Kidney capillary endothelial cell (primary cell): ENCODE data around the gene SGK2.

Source experiments
- DNase-seq: peaks from one replicate; pipeline ENCODE4 v3.0.0-alpha.2; 2018; ENCODE audit warnings: low spot score

Gene SGK2

DNA sequence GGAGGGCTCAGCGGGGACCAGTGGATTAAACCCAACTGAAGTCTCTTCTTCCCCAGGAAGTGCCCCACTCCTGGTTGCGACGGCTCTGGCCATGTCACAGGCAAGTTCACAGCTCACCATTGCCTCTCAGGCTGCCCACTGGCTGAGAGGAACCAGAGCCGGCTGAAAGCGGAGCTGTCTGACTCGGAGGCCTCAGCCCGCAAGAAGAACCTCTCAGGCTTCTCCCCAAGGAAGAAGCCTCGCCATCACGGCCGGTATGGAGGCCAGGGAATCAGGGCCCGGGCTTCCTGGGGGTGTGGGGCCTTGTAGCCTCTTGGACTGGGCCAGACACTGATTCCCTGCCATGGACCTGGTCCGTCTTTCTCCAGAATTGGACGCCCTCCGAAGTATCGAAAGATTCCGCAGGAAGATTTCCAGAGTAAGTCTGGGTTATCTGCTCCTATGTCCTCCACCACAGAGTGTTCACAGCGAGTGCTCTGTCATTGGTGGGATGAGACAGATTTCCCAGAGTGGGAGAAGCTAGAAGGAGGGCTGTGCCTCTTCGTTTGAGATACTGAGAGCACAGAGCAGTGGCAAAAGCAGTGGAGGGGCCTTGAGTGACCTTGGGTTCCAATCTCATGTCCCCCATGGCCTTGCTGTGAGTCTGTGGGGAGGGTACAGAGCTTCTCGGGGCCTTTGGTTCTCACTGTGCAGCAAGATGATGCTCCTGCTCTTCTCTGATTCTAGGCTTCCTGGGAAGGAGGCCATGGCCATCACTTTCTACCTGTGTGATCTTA lies 22.6 kb upstream of the SGK2 start:
- DNase-seq: no peak

DNA sequence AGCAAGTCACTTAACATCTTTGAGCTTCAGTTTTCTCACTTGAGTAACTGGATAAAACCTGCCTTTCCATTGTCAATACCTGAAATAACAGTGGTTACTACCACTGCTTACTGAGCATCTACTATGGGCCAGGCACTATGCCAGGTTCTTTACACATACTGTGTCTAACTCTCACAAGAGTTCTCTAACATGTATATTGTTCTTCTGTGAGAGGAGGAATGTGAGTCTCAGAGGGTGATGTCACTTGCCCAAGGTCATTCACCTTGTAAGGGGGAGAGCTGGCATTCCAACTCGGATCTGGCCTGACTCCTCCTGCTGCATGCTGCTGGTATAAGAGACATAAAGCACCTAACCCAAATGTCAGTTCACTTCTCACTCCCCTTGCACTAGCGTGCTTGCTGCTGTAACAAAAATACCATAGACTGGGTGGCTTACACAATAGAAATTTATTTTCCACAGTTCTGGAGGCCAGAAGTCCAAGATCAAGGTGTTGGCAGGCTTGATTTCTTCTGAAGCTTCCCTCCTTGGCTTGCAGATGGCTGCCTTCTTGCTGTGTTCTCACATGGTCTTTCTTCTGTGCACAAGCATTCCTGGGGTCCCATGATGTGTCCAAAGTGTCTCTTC lies 21.9 kb upstream of the SGK2 start:
- DNase-seq: no peak

DNA sequence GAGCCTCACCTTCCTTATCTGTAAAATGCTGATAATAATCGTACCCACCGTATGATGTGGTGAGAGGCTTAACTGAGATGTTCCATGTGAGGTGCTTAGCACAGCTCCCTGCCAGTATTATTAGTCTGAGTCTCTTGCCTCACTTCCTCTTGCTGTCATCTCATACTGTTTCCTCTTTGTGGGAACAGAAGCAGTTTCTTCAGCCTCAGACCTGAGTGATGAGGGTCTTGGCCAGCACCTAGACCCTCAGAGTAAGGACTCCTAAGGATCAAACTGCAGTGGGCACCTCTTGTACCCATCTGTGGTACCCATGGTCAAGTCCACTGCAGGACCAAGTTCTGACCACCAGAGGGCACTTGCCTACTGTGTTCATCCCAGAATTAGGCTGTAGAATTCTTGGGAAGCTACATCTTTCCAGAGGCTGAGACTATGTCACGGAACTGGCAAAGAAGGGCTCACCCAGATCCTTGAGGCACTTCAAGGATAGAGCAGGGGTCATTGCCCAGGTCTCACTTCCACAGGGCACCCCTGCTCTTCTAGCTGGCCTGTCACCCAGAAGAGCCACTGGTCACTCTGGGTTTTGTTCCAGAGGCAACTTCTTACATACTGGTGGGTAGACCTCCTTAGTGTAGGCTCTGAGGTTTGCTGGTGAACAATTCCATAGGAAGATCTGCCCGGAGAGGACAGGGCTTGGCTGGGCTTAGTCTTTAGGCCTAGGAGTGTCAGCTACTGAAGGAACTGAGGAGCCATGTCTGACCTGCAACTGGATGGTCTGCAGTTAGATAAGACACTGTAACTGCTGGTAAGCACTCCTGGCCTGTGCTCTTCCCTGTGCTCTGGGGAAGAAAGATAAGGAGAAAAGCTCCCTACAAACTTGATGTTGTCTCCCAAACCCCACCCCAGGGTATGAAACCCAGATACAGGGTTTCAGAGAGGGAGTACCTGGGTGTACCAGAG lies 20.6 kb upstream of the SGK2 start:
- peak; percentile 59 for DNase-seq

DNA sequence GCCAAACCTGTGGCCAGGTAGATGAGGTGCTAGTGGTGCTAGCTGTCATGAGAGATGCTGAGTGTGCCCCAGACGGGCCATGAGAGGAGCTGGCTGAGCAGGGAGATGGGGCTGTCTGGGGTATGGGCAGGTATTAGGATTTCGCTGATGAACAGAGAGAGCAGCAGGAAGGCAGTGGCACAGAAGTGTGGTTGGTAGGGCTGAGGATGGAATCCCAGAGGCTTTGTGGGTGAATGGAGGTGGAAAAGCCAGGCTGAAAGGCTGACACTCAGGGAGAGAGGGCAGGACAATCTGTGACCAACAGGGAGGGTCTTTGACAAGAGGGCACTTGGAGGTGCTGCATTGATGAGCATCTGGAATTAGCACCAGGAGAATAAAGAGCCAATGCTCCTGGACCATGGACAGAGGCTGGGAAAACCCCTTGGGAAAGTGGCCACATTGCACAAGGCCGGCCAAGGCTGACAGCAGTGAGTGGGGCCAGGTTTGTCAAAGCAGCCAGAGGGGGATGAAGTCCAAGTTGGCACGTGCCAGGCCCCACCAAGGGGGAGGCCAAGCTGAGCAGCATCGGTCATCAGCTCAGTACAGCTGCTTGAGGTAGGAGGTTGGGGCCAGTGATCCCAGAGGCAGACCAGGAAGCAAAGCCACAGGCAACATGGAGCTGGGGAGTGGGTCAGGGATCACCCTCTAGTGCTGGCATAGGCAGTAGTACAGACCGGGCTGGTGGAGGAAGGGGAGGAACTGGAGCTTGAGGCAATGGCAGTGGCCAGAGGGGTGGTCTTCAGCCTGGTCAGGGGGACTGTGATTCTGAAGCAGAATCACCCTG lies 19.7 kb upstream of the SGK2 start:
- no peak for DNase-seq

DNA sequence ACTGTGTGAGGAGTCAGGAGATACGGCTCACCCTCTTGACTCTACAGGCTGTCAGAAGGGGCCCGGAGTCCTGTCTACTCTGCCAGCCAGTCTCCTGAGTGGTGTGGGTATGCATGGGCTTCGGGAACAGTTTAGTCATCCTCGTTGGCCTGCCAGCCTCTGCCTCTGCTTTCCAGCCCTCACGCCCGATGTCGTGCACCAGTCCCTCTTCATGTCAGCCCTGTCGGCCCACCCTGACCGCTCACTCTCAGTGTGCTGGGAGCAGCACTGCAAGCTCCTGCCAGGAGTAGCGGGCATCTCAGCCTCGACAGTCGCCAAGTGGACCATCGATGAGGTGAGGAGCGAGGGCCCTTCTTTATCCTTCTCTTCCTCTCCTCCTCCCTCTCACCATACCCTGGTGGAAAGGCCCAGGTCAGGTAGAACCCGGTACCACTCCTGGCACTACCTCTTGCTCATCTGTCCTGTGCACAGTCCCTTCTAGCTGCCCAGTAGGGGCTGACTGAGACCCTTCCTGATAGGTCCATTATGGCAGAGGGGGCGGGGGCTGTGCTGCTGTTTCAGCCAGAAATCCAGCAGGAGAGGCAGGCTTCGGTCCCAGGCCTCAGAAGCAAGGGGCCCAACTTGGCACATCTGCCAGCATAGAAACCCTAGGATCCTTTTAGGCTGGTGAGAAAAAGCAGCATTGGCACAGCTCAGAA lies 18.7 kb upstream of the SGK2 start:
- DNase-seq: no peak

DNA sequence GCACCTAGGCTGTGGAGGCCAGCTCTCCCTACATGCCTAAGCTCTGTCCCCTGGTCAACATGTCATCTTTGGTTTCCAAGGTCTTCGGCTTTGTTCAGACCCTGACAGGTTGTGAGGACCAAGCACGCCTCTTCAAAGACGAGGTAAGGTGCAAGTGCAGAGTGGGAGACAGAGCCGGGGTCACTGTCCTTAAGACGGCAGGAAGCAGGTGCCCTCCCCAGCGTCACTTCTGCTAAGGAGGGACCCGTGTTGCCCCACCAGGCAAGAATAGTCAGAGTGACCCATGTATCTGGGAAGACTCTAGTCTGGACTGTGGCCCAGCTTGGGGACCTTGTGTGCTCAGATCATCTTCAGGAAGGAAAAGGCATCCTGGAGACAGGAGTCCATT lies 18.2 kb upstream of the SGK2 start:
- no peak for DNase-seq

DNA sequence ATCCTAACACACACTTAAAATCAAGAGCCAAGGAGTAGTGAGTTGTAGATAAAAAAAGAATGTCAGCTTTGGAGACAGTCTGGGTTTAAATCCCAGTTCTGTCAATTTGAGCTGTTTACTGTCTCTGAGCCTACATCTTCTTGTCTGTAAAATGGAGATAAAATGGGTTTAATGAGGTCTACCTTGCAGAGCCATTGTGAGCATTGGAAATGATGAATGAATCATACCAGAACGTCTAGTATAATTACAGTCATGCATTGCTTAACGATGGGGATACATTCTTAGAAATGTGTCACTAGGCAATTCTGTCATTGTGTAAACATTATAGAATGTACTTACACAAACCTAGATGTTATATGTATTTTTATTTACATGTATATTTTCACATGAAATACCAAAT lies 17.6 kb upstream of the SGK2 start:
- DNase-seq: no peak

DNA sequence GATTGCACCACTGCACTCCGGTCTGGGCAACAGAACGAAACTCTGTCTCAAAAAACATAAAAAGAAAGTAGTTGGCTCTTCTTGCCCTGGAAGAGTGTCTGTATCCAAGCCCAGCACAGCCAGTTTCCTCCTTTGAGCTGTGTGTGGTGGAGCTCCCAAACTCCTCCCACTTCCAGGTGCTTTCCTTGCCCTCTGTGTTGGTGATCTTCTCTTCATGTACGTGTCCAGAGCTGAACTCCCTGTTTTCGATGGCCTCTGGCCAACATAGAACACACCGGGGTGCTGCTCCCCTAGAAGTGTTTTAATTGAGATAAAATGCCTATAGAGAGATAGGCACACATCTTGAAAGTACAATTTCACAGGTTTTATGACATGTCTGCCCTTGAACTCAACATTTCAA lies 16.7 kb upstream of the SGK2 start:
- DNase-seq: no peak

DNA sequence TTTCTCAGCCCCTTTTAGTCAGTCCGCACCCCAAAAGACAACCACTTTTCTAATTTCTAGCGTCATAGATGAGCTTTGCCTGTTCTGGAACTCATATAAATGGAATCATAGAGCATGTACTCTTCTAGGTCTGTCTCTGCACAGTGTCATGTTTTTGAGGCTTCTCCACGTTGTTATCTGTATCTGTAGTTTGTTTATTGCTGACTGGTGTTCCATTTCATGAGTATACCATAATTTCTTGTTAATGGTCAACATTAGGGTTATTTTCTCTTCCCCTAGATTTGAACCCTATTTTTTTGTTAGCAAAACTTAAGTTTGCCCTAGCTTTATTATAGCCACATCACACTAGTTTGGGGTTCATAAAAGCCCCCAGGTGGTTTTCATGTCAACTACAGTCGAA lies 16.2 kb upstream of the SGK2 start:
- no peak for DNase-seq

DNA sequence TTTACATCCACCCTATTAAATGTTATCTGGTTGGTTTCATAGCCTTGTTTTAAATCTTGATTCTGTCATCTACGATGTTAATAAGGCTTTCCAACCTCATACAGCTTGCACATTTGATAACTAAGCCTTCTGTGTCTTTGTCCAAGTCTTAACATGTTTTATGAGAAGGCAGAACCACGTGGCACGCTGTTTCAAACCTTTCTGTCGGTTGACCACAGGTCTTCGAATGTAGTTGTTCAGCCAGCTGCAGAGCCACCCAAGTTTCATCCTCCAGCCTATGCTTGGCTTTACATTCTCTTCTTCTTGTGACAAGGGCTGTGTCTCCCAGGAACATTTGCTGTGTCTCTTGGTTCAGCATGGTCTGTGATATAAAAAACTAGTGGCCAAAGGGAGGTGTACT lies 15.7 kb upstream of the SGK2 start:
- DNase-seq: no peak

DNA sequence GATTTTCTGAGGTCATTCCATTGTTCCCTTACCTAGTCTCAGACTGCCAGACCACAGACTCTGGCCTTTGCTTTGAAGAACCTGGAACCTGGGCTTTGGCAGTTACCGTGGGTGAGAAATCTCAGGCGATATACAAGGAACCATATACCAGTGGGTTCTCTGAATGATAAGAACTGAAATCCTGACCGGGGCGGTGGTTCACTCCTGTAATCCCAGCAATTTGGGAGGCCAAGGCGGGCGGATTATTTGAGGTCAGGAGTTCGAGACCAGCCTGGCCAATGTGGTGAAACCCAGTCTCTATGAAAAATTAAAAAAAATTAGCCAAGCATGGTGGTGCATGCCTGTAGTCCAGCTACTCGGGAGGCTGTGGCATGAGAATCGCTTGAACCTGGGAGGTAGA lies 14.3 kb upstream of the SGK2 start:
- DNase-seq: no peak

DNA sequence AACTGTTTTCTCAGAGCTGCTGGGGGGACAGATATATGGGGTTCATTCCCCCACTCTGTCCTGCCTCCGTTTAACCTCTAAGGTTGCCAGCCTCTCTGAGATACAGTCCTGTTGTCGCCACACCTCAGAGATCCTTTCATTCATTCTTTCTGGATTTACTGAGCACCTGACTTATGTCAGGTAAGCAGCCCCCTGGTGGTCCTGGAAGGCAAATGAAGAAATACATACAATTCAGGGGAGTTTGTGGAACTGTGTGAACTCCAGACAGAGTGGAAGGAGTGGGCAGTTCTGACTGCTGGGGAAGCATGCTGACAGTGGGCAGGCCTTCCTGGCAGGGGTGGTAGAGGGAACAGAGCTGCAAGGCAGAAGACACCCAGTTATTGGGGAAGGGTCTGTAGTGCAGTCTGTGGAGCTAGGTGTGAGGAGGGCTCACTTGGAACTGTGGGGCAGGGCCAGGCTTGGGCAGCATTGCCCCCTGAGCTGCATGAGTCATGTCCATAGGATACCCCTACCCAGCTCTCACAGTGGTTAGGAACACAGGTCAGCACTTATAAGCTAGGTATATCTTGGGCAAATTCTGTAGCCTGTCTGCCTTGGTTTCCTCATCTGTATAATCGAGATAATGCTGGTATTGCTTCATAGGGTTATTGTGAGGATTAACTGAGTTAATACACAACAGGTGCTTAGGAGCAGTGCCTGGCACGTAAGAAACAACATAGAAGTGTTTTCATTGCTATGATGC lies 12.8 kb upstream of the SGK2 start:
- no peak for DNase-seq

DNA sequence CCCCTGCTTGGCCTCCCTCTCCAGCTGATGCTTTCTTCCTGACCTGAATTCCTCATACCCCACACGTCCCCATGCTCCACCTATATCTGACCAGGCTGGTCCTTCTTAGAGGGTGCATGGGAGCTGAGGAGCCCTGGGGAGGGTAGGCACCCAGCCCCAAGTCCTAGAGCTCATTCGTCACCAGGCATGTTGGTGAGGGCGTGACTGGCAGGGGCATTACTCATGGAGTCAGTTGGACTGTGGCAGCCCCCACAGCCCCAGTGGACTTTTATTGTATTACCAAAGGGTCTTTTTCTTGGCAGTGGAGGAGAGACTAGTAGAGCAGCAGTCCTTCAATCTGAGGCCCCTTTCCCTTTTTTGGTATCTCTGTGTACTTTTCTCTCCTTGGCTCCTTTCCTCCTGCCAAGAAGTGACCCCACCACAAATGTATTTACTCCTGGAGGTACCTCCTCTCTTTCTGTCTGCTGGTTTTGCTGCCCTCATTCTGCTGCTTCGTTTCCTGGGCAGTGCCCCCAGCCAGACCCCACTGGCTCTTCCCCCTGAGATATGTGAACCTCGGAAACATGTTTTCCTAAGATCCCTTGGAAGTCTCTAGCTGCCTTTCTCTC lies 10.4 kb upstream of the SGK2 start:
- no peak for DNase-seq

DNA sequence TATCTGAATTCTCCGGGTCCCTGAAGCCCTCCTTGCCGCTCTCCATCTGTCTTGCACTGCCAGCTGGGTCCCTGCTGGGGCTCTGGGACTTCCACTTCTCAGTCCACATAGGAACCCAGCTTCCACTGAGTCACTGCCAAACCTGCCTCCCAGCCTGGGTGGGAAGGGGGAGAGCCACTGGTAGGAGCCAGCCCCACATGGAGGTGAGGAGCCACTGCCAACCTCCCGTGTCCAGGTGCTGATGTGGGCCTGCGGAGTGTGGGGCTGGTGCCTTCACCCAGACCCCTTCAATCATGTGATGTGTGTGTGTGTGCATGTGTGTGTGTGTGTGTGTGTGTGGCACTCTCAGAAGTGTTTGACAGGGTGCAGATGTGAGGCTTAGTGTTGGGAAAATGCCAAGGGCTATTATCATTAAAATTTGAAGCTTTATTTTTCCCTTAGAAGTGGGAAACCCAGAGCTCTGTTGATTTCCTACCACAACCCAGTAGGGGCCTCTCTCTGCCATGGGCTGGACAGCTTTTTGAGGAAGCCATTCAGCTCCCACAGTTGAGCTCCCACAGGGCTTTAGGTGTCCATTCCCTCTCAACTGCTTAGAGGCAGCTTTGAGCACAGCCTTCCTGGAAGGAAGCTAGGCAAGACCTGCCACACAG lies 9.3 kb upstream of the SGK2 start:
- no peak for DNase-seq

DNA sequence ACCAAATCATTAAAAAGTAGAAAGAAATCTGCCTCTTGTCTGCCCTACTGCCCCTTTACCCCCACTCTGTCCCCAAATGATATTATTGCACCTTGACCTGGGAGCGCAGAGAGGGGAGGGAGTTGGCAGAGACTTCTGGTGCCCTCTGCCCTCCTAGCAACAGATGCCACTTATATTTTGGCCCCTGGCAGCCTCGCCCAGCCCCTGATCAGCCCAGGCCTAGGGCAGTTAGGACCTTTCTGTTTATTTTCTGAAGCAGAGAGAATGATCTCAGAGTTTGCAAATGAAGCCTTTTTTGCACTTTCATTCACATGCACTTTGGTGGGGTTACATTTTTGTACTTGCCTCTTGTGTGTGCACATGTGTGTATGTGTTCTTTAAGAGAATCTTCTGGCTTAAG lies 8.4 kb upstream of the SGK2 start:
- DNase-seq: no peak

DNA sequence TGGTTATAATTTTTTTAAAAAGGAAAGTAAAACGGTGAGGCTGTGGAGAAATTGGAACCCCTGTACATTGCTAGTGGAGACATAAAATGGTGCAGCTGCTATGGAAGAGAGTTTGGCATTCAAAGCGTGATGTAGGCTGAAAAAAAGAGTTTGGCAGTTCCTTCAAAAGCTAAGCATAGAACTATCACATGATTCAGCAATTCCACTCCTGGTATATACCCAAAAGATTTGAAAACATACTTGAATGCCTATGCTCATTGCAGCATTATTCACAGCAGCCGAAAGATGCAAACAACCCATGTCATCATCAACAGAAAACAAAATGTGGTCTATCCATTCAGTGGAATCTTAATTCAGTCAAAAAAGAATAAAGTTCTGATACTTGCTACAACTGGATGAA lies 4.5 kb upstream of the SGK2 start:
- no peak for DNase-seq

DNA sequence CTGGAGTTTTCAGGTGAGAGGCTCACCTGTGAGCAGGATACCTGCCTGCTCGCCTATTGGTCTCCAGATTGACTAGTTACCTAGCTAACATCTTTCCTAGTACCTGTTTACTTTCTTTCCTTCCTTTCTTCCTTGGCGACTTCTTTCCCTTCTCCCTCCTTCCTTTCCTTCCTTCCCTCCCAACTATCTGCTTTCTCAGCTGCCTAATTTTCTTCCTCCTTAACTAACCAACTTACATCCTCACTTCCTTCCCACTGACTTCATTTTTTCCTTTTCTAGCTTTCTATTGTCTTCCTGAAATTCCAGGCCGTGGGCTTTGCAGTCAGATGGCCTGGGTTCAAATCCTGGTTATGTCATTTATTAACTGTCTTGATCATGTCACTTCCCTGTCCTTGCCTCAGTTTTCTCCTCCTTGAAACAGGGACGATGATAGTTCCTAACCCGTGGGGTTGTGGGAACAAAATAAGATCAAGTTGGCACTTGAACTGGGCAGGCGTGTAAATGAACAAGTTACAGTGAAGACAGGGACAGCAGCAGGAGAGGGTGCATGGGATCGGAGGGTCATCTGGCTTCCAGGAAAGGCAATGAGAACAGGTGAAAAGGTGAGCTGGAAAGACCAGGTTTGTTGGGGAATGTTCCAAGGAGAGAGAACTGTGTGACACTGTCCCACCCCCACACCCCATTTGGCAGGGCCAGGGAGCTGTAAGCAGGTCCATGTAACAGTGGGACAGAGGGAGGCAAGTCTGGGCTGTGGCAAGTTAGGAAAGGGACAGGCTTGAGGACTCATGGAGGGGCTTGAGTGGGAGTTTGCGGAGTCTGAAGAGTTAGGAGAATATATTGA lies 540 bp downstream of the SGK2 start:
- no peak for DNase-seq

DNA sequence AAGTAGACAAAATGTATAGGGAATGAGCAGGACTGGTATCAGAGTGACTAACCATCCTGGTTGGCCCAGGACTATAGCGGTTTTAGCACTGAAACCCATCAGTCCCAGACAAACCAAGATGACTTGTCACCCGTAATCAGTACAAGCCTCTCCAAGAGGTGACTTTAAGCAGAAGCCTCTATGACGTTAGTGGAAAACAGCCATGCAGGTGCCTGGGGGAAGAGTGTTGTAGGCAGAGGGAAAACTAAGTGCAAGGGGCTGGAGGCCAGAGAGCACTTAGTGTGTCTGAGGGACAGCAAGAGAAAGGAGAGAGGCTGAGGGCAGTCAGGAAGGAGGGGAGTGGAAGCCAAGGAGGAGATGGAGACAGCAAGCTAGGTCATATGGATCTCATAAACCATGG lies 2.1 kb downstream of the SGK2 start:
- no peak for DNase-seq

DNA sequence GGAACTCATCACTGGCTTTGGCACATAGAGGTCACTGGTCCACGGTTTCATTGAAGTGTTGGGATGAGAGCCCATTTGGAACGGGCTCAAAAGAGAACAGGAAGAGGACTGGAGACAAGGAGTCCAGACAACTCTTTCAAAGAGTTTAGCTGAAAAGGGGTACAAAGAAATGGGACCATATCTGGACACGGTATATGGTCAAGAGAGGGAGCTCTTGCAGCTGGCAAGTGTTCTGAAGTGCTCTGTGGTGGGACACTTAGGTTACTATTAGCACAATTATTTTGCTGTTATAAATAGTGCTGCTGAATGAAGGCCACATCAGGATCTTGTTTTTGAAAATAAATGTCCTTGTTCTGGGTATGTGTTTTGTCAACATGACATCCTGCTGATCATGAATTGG lies 4.6 kb downstream of the SGK2 start:
- no peak for DNase-seq
